GM12878 (cell line): ENCODE measurements around the gene ZNF79.

Experiments used
- CEBPB ChIP-seq, 2 experiments: fragments of 150-350 bp in 1 of 2; IDR thresholded peaks; 2 replicates each; pipeline ENCODE4 v1.6.1; 2012 to 2014; ENCODE audit warnings: low read depth in 2 of 2, low read length in 2 of 2, borderline replicate concordance in 1 of 2, inconsistent platforms in 1 of 2
- CTCF ChIP-seq, 3 experiments: IDR thresholded peaks in 2 of 3; conservative IDR thresholded peaks in 1 of 3; 2 replicates each; pipeline ENCODE4 v1.5.1; 2011; ENCODE audit warnings: low read depth in 3 of 3, low read length in 3 of 3, mild to moderate bottlenecking in 3 of 3, control low read depth in 2 of 3, moderate library complexity in 2 of 3, inconsistent platforms in 1 of 3, mixed read lengths in 1 of 3; ENCODE audit not compliant: control insufficient read depth in 2 of 3, insufficient read depth in 1 of 3; ENCODE audit errors: extremely low read depth in 1 of 3

- TF ChIP-seq CEBPB (IDR thresholded peaks at IDR 0.05; ENCODE audit: borderline replicate concordance in 1 of 2, low read depth in 2 of 2, low read length in 2 of 2) (no peak), CTCF (IDR thresholded peaks at IDR 0.05 in 2 of 3, conservative IDR thresholded peaks at IDR 0.05 in 1 of 3; ENCODE audit: control insufficient read depth in 2 of 3, extremely low read depth in 1 of 3, insufficient read depth in 1 of 3, low read depth in 3 of 3, low read length in 3 of 3) (no peak)
Measured at GRCh38 chr9:127428348-127428747, 4.2 kb downstream of the ZNF79 start.
